ENCODE data around the gene KCNJ18.
"Not testable (repeated sequence)": the region's sequence is repeated elsewhere in the genome, so short reads cannot be mapped to it uniquely, and the experiment has no call there.

Gene KCNJ18

DNA sequence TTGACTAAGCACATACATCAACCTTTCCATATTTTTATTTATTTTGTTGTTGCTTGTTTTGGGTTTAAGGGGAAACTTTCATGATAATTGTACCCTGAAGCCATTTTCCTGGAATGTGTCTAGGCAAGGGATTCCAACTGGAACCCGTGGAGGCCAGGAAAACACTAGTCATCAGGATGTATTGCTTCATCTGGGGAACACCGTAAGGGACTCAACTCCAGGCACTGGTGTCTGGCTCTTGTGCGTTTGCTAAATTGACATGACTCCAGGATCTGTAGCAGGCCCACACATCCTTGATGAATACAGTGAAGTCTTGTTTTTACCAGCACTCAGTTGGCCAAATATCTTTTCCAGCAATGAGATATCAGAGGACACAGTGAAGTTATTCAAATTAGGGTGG is 21.3 kb downstream of the KCNJ18 start:
- not testable (repeated sequence) for H3K4me1 Mint-ChIP-seq (ENCODE audit: low read depth); H3K36me3 Mint-ChIP-seq (ENCODE audit: low read depth); H3K27ac Mint-ChIP-seq; H3K9me3 Mint-ChIP-seq; H3K4me3 Mint-ChIP-seq; H3K27me3 Mint-ChIP-seq (ENCODE audit: low read depth)

DNA sequence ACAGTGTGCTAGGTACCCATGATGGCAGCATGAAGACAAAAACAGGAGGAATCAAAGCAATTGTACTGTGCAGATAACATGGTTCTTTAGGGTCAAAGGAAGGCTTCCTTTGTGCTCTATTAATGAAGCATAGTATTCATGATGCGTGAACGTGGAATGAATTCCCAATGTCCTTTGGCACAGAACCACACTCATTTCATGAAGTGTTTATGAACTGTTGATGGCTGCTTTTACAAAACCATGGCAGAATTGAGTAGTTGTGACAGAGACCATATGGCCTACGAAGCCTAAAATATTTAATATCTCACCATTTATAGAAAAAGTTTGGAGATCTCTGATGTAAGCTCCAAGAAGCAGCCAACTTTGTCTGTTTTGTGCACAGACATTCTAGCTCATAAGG is 22.4 kb downstream of the KCNJ18 start:
- not testable (repeated sequence) for H3K9me3 Mint-ChIP-seq; H3K4me3 Mint-ChIP-seq; H3K36me3 Mint-ChIP-seq (ENCODE audit: low read depth); H3K27me3 Mint-ChIP-seq (ENCODE audit: low read depth); H3K4me1 Mint-ChIP-seq (ENCODE audit: low read depth); H3K27ac Mint-ChIP-seq

DNA sequence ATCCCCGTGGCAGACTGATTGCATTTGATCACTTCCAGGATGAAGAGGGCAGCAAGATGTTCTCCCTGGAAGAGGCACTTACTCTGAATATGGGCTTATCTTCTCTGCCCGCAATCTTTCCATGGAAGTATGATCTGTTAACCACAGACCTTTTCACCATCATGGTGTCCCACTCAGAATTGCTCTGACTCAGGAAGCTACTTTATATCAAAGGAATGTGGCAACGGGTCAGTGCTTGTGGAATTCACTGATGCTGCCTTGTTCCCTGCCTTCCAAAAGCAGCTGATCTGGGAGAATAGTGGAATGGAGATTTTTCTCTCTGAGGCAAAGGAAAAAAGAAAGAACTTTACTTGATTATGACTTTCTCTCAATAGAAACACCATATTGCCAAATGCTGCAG is 23.6 kb downstream of the KCNJ18 start:
- not testable (repeated sequence) for H3K4me1 Mint-ChIP-seq (ENCODE audit: low read depth); H3K9me3 Mint-ChIP-seq; H3K27me3 Mint-ChIP-seq (ENCODE audit: low read depth); H3K36me3 Mint-ChIP-seq (ENCODE audit: low read depth); H3K27ac Mint-ChIP-seq; H3K4me3 Mint-ChIP-seq

DNA sequence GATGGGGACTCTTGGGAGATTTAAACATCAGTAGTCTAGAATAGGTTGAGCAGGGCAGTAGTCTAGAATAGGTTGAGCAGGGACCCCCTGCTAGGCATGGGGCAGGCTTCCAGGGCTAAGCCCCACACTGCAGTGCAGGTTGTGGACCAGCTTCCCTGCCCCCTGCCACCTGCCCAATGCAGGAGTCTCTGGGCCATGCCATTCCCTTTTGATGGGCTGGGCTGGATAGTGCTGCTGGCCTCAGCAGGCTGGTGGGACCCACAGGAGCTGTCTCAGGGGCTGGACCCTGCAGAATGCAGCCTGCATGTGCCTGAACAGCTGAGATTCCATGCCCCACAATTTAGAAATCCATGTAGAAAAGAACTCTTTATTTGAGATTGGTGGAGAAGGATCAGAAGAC is 26.6 kb downstream of the KCNJ18 start:
- H3K4me1 Mint-ChIP-seq (ENCODE audit: low read depth); H3K4me3 Mint-ChIP-seq; H3K36me3 Mint-ChIP-seq (ENCODE audit: low read depth); H3K27me3 Mint-ChIP-seq (ENCODE audit: low read depth); H3K9me3 Mint-ChIP-seq; H3K27ac Mint-ChIP-seq: not testable (repeated sequence)

DNA sequence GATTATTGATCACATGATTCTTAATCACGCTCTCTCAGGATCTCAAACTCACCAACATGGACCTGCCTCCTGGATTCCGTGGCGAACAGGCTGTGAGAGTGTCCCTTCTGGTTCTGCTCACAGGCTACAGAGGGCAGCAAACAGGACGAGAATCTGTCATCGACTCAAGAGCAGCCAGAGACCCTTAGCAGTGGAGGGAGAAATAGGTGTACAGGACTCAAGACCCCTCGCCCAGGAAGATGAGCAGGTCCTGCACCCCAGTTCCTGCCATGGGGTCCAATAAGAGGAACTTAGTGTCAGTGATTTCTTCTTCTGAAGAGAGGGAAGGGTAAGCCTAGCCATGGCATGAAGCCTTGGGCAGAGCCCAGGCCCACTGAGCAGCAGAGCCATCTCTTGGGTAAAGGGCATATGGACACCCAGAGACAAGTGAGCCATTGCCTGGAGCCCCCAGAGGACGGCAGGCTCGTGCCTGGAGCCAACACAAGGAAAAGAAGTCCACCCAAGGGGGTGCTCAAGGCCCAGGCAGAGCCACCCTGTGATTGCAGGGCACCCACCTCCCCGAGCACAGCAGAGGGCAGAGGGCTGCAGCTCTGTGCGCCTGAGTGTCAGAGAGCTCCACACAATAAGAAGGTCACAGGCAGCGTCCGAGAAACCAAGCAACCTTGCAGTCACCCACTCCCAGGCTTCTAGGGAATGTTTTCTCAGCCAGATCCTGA is 27.3 kb downstream of the KCNJ18 start:
- H3K4me1 Mint-ChIP-seq (ENCODE audit: low read depth); H3K27ac Mint-ChIP-seq; H3K4me3 Mint-ChIP-seq: not testable (repeated sequence)

DNA sequence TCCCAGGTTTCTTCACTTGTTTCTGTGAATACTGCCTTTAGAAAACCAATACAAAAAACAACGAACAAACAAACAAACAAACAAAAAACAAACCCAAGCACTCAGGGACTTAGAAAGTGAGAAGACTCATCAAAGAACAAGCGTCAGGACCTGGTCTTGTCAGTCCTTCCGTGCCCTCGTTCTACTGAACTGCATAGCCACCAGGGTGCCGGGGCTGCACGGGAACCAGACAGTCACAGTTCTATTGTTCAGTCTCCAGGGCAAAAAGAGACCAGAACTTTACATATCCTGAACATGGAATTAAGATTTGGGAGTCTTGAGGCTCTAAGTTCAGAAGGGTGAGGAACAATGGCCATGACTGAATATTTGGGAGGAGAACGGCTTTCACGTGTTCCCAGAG is 28.2 kb downstream of the KCNJ18 start:
- not testable (repeated sequence) for H3K36me3 Mint-ChIP-seq (ENCODE audit: low read depth); H3K4me1 Mint-ChIP-seq (ENCODE audit: low read depth); H3K9me3 Mint-ChIP-seq; H3K27me3 Mint-ChIP-seq (ENCODE audit: low read depth); H3K4me3 Mint-ChIP-seq; H3K27ac Mint-ChIP-seq

More for the DNA sequence above, 27.3 kb downstream of the KCNJ18 start:
- not testable (repeated sequence) for H3K27me3 Mint-ChIP-seq (ENCODE audit: low read depth); H3K9me3 Mint-ChIP-seq; H3K36me3 Mint-ChIP-seq (ENCODE audit: low read depth)

DNA sequence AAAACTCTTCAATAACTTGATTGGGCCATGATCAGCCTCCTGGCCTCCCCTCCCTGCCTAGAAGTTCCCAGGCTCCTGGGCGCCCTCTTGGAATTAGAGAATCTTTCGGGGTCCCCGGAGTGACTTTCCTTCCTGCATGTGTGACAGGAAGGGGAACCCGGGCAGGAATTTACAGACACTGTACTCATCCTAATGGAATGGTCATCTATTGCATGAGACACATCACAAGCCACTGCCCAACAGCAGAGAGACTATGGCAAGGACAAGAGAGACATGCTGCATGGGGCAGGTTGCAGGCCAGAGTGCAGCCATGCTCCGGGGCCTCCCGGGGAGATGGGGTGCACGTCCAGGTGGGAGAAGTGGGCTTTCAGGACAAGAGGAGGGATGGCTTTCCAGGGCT is 29.9 kb downstream of the KCNJ18 start:
- not testable (repeated sequence) for H3K4me3 Mint-ChIP-seq; H3K9me3 Mint-ChIP-seq; H3K27ac Mint-ChIP-seq; H3K27me3 Mint-ChIP-seq (ENCODE audit: low read depth); H3K4me1 Mint-ChIP-seq (ENCODE audit: low read depth); H3K36me3 Mint-ChIP-seq (ENCODE audit: low read depth)

DNA sequence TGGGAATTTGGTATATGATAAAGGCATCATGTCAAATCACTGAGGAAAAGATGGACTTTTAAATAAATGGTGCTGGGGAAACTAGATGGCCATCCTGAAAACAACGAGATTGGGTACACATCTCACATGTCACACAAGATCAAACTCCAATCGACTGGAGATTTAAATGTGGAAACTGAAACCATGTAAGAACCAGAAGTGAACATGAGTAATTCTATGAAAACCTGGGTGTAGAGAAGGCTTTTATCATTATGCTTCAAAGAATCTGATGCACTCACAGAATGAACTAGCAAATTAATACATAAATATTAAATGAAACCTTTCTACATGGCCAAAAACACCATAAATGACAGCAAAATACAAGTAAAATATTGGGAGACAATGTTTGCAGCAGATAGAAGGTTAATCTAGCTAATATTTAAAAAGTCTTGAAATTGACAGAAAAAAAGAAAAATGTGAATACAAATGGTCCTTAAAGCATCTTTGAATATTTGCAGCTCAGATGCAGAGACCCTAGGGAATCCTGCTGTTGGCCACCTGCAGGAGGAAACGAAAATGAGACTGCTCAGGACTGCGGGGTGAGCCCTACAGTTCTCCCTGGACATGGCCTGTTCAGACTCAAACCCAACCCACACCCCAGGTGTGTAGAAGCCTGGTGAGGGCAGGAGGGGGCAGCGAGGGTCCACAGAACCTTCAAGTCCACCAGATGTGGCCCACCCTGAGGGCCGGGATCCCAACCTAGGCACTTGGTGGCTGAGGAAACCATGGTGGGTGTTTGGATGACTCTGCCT is 32.1 kb downstream of the KCNJ18 start:
- H3K27me3 Mint-ChIP-seq (ENCODE audit: low read depth); H3K4me3 Mint-ChIP-seq; H3K36me3 Mint-ChIP-seq (ENCODE audit: low read depth); H3K9me3 Mint-ChIP-seq; H3K27ac Mint-ChIP-seq; H3K4me1 Mint-ChIP-seq (ENCODE audit: low read depth): not testable (repeated sequence)

DNA sequence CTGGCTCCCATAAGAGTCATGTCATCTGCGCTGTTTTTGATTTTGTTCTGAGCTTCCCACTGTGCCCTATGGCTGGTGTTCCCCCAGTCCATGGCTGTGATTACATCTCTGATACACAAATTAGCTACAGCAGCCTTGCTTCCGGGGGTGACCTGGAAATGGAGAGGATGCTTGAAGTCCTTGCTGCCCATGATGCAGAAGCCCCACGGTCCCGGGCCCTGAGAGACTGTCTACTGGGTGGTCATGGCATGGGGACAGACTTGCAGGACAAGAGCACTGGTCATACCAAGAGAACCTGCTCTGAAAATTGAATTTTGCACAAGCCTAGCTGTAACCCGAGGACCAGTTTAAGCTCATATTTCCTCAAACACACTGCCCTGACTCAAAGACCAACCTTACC is 38.8 kb downstream of the KCNJ18 start:
- H3K27me3 Mint-ChIP-seq (ENCODE audit: low read depth); H3K4me3 Mint-ChIP-seq; H3K4me1 Mint-ChIP-seq (ENCODE audit: low read depth); H3K9me3 Mint-ChIP-seq; H3K27ac Mint-ChIP-seq; H3K36me3 Mint-ChIP-seq (ENCODE audit: low read depth): not testable (repeated sequence)

DNA sequence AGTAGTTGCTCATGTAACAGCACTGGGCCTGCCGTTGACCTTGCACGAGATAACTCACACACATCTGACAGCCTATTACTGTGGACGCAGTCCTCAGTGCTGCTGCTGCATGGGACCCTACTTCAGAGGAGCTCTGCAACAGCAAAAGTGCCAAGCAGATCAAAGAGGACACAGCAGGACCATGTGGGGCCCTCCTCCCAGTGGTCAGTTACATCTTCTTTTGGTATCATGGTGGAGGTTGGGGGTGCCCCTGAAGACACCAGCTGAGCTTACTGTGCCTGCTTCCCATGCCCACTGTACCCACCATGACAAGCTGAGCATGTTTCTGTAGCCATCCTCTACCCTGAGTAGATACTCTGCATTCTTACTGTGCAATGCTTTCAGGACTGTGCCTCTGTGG is 41.6 kb downstream of the KCNJ18 start:
- not testable (repeated sequence) for H3K4me3 Mint-ChIP-seq; H3K27me3 Mint-ChIP-seq (ENCODE audit: low read depth); H3K9me3 Mint-ChIP-seq; H3K36me3 Mint-ChIP-seq (ENCODE audit: low read depth); H3K27ac Mint-ChIP-seq; H3K4me1 Mint-ChIP-seq (ENCODE audit: low read depth)

DNA sequence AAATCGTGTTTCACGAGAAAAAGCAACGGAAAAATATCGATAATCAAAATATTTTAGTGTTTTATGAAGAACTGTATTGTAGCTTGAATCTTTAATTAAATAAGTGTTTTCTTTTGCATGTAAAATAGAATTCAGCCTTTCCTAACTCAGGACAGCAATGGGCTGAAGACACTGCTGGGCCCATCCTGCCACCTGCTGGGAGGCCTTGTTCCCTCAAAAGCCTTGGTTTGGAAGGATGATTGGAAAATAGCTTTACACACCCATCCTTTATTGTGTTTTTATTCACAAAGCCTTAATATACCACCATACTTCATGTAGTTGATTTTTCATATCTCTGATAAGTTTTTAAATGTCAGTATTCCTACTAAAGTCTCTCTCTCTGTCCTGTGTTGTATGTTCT is 43.5 kb downstream of the KCNJ18 start:
- not testable (repeated sequence) for H3K4me3 Mint-ChIP-seq; H3K27me3 Mint-ChIP-seq (ENCODE audit: low read depth); H3K27ac Mint-ChIP-seq; H3K36me3 Mint-ChIP-seq (ENCODE audit: low read depth); H3K9me3 Mint-ChIP-seq; H3K4me1 Mint-ChIP-seq (ENCODE audit: low read depth)

DNA sequence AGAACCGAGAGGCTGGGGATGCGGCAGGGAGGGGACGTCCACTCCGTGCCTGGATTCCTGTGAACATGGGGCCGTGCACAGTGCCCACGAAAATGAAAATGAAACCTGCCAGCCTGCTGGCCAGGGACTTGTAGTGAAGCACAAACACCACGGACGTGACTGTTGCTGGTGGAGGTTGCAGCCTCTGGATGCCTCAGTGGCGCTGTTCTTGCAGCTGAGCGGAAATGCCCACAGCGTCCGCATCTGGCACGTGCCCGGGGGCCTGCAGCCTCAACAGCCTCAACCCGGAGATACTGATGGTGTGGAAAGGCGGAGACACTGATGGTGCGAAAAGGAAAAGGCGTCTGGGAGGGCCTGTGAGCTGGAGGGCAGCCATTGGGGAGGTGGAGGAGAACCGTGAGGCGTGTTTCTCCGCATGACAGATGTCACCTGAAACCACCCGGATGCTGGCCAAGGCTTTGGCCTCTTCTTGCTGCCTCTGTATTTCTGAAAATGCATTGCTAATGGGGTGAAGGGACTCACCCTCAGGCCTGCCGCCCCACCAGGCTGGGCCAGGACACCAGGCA is 44.8 kb downstream of the KCNJ18 start:
- not testable (repeated sequence) for H3K27ac Mint-ChIP-seq; H3K4me1 Mint-ChIP-seq (ENCODE audit: low read depth); H3K36me3 Mint-ChIP-seq (ENCODE audit: low read depth); H3K27me3 Mint-ChIP-seq (ENCODE audit: low read depth); H3K4me3 Mint-ChIP-seq; H3K9me3 Mint-ChIP-seq

DNA sequence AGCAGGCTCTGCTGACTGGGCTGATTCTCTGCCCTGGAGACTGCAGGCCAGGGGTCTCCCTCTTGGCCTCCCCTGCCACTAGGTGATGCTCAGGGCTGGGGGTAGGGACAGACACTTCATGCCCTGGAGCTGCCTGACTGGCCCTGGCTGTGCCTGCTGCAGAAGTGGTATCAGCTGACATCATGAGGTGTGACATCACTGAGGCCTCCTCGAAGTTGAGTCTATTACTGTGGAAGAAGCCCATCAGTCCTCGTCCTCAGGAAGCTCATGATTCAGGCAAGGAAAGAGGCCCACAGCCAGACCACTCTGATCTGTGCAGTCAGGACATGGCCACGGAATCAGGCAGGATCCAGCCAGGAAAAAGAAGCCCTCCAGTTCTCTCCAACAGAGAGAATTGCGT is 45.9 kb downstream of the KCNJ18 start:
- H3K27ac Mint-ChIP-seq; H3K9me3 Mint-ChIP-seq; H3K4me3 Mint-ChIP-seq; H3K4me1 Mint-ChIP-seq (ENCODE audit: low read depth); H3K36me3 Mint-ChIP-seq (ENCODE audit: low read depth); H3K27me3 Mint-ChIP-seq (ENCODE audit: low read depth): not testable (repeated sequence)

DNA sequence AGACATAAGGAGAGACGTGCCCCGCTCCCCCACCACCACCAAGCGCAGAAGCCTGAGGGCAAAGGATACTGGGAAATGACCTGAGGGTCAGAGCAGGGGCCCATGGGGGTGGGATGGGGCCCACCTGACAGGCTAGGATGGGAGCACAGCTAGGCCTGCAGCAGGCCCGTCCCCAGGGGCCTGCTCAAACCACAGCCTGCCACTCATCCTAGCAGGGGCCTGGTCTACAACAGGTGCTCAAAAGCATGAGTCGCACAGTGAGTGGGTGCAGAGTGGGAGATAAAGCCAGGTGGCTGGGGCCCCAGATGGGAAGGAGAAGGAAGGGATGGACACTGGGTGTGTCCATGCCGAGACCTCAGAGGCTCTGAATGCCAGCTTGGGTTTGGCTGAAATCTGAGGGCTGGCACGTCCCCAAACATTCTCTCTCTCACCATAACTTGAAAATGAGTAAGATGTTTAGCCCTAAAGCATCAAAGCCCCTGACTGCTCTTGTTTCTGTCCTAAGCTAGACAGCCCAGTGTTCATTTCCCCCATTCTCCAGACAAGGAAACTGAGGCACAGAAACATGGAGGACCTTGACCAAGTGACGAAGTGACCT is 46.7 kb downstream of the KCNJ18 start:
- not testable (repeated sequence) for H3K9me3 Mint-ChIP-seq; H3K27ac Mint-ChIP-seq; H3K4me3 Mint-ChIP-seq; H3K4me1 Mint-ChIP-seq (ENCODE audit: low read depth); H3K36me3 Mint-ChIP-seq (ENCODE audit: low read depth); H3K27me3 Mint-ChIP-seq (ENCODE audit: low read depth)

DNA sequence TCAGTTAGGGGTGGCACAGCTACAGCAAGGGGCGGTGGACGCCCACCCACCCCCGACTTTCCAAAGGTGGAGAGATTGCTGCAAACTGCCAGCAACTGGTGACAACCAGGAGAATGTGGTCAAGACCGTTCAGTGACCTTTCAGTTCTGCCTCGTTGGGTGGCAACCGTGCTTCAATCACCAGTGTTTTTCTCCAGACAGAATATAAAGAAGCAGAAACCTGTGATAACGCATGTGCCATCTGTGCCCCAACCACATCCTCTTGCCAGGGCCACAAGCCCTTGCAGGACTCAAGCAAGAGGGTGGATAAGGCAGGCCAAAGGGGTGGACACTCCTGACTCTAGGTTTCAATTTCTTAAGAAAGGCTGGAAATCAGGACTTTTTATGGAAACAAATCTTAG is 47.2 kb downstream of the KCNJ18 start:
- not testable (repeated sequence) for H3K36me3 Mint-ChIP-seq (ENCODE audit: low read depth); H3K27ac Mint-ChIP-seq; H3K27me3 Mint-ChIP-seq (ENCODE audit: low read depth); H3K4me3 Mint-ChIP-seq; H3K9me3 Mint-ChIP-seq; H3K4me1 Mint-ChIP-seq (ENCODE audit: low read depth)

All from T-helper 1 cell treated with Interleukin-12 subunit alpha and Interleukin-12 subunit beta and Interleukin-4 antibody, amounts not matched to agents 30 μg/mL and 1 μg/mL, for 36 hours (primary cell).